ENCODE data around the gene KDM3B.
A peak's percentile ranks its signal among the peaks of the same experiment; 100 is the strongest.

The KDM3B gene

DNA sequence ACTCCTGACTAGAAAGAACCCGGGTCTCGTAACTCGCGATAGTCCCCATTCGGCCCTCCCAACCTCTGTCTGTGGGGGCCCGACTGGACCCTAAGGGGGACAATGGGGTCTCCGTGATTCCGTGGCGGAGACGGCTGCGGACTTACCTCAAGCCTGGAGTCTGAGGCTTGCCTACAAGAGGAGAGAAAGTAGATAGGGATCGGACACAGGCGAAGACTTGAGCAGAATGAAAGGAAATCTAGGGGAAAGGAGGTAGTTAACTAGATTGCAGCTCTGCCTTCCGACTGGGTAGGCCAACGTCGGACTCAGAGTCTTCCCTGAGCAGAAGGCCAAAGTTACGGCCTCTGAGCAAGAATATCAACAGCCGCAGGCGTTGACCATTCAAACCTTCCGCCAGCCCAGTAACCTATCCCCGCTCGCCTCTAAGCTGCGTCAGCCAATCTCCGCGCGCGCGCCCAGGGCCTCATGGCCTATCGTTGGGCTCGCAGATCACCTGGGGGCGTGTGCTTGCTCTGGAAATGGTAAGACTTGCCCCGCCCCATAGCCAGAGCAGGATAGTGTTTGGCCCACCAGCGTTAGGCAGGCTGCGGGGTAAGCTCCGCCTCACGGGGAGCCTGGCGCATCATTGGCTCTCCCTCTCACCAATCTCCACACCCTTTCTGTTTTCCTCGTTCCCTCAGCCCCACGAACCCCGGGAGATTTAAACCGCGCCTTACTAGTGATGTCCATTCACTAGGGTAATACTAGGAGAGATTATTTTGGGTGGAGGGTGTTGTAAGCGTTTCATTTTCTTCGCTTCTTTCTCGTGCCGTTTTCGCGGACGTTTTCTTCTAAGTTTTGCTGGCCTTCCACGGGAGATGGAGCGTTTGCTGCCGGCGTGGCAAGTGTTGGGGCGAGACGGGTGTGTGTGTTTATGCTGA lies 20.8 kb upstream of the KDM3B start, which contains the start of gene CDC25C:
TSS of gene CDC25C (minus strand) at position 356 of the 920 bp plus-strand sequence. CDS start 624 bp downstream, outside the sequence.
- Histone ChIP-seq H3K9ac (ENCODE audit: low read length) (peak within 1 kb of the TSS; percentile 63; the same call in 1 of the 2 replicates), H3K4me3 (ENCODE audit: low read length) (peak within 1 kb of the TSS; percentile 88)

GRCh38 chr5:138334867-138335447 lies 17.5 kb upstream of the KDM3B start:
- no peaks in the 10 kb centered on the region for H3K9me3 ChIP-seq (replicated peaks; ENCODE audit: insufficient read depth, low read length)
- no peaks in the 10 kb centered on the region for H3K27me3 ChIP-seq (replicated peaks; ENCODE audit: insufficient read depth, low read length)
- H3K9me2 ChIP-seq (replicated peaks; ENCODE audit: insufficient read depth, low read length) = no peaks in the 10 kb centered on the region
- no peak for DNase-seq
- no peak overlapping the region for H3K9ac ChIP-seq (ENCODE audit: low read length)
- no peak overlapping the region for H3K4me2 ChIP-seq (ENCODE audit: low read depth, low read length)
- TF ChIP-seq CTCF (IDR thresholded peaks at IDR 0.05; ENCODE audit: low read length) (no peak), EZH2 (optimal IDR thresholded peaks at IDR 0.05; ENCODE audit: low read depth, low read length) (no peak), EZH2phosphoT487 (IDR thresholded peaks at IDR 0.05; ENCODE audit: low read length) (no peak)
- H2AFZ ChIP-seq (ENCODE audit: low read length) = no peak overlapping the region
- no peak overlapping the region for H3K4me3 ChIP-seq (ENCODE audit: low read length)
- H3K36me3 ChIP-seq (replicated peaks; ENCODE audit: insufficient read depth, low read length) = no peaks in the 10 kb centered on the region
- no peak overlapping the region for H3K27ac ChIP-seq (ENCODE audit: low read length)
- H3K4me1 ChIP-seq (ENCODE audit: low read length) = peaks cover 13% of the 10 kb centered on the region
- H3K79me2 ChIP-seq (ENCODE audit: low read length) = peaks cover 32% of the 10 kb centered on the region
- peaks cover 12% of the 10 kb centered on the region; the same call in 1 of the 2 replicates for H3F3A ChIP-seq (ENCODE audit: insufficient read depth, low read length)
- H4K20me1 ChIP-seq (ENCODE audit: insufficient read depth, low read length) = no peaks in the 10 kb centered on the region

More for the DNA sequence above, 20.8 kb upstream of the KDM3B start, which contains the start of gene CDC25C:
- Histone ChIP-seq H3K9me3 (replicated peaks; ENCODE audit: insufficient read depth, low read length) (no peaks in the 10 kb centered on the region), H2AFZ (ENCODE audit: low read length) (peak within 1 kb of the TSS; percentile 86), H3K4me2 (ENCODE audit: low read depth, low read length) (peak within 1 kb of the TSS; percentile 93), H3K27ac (ENCODE audit: low read length) (peak within 1 kb of the TSS; percentile 39; the same call in 1 of the 2 replicates), H3K36me3 (replicated peaks; ENCODE audit: insufficient read depth, low read length) (no peaks in the 10 kb centered on the region), H4K20me1 (ENCODE audit: insufficient read depth, low read length) (no peaks in the 10 kb centered on the region), H3F3A (ENCODE audit: insufficient read depth, low read length) (peaks cover 12% of the 10 kb centered on the region; the same call in 1 of the 2 replicates), H3K9me2 (replicated peaks; ENCODE audit: insufficient read depth, low read length) (no peaks in the 10 kb centered on the region), H3K4me1 (ENCODE audit: low read length) (peaks cover 1% of the 10 kb centered on the region), H3K27me3 (replicated peaks; ENCODE audit: insufficient read depth, low read length) (no peaks in the 10 kb centered on the region), H3K79me2 (ENCODE audit: low read length) (peaks cover 20% of the 10 kb centered on the region)
- TF ChIP-seq EZH2phosphoT487 (IDR thresholded peaks at IDR 0.05; ENCODE audit: low read length) (no peak), CTCF (IDR thresholded peaks at IDR 0.05; ENCODE audit: low read length) (no peak), EZH2 (optimal IDR thresholded peaks at IDR 0.05; ENCODE audit: low read depth, low read length) (no peak)
- DNase-seq = peak; percentile 100

GRCh38 chr5:138336952-138337684 lies 15.4 kb upstream of the KDM3B start:
- Histone ChIP-seq H3K9me2 (replicated peaks; ENCODE audit: insufficient read depth, low read length) (no peaks in the 10 kb centered on the region), H3K4me2 (ENCODE audit: low read depth, low read length) (peak overlapping the region; percentile 30), H2AFZ (ENCODE audit: low read length) (peak overlapping the region; percentile 91), H3K4me3 (ENCODE audit: low read length) (peak overlapping the region; percentile 75), H3K36me3 (replicated peaks; ENCODE audit: insufficient read depth, low read length) (peaks cover 3% of the 10 kb centered on the region; the same call in 1 of the 2 replicates), H4K20me1 (ENCODE audit: insufficient read depth, low read length) (no peaks in the 10 kb centered on the region), H3K27ac (ENCODE audit: low read length) (peak overlapping the region; percentile 89), H3K27me3 (replicated peaks; ENCODE audit: insufficient read depth, low read length) (no peaks in the 10 kb centered on the region), H3K4me1 (ENCODE audit: low read length) (peaks cover 13% of the 10 kb centered on the region), H3K9me3 (replicated peaks; ENCODE audit: insufficient read depth, low read length) (no peaks in the 10 kb centered on the region), H3F3A (ENCODE audit: insufficient read depth, low read length) (peaks cover 2% of the 10 kb centered on the region; the same call in 1 of the 2 replicates), H3K79me2 (ENCODE audit: low read length) (peaks cover 39% of the 10 kb centered on the region), H3K9ac (ENCODE audit: low read length) (peak overlapping the region; percentile 99)
- no peak for DNase-seq
- TF ChIP-seq CTCF (IDR thresholded peaks at IDR 0.05; ENCODE audit: low read length) = no peak
- no peak for TF ChIP-seq EZH2phosphoT487 (IDR thresholded peaks at IDR 0.05; ENCODE audit: low read length)
- TF ChIP-seq EZH2 (optimal IDR thresholded peaks at IDR 0.05; ENCODE audit: low read depth, low read length) = no peak
